ENCODE results near the gene ULBP1. TPM values are rescaled to one million over a fixed set of nuclear protein-coding genes. Genes with fewer than 3 reads are reported as not detected.
A peak's percentile ranks its signal among the peaks of the same experiment; 100 is the strongest.
"Not testable (repeated sequence)": the region's sequence is repeated elsewhere in the genome, so short reads cannot be mapped to it uniquely, and the experiment has no call there.

ULBP1 gene
- total RNA-seq, 2 experiments from 2014 or later = 0.08 to 0.14 TPM

DNA sequence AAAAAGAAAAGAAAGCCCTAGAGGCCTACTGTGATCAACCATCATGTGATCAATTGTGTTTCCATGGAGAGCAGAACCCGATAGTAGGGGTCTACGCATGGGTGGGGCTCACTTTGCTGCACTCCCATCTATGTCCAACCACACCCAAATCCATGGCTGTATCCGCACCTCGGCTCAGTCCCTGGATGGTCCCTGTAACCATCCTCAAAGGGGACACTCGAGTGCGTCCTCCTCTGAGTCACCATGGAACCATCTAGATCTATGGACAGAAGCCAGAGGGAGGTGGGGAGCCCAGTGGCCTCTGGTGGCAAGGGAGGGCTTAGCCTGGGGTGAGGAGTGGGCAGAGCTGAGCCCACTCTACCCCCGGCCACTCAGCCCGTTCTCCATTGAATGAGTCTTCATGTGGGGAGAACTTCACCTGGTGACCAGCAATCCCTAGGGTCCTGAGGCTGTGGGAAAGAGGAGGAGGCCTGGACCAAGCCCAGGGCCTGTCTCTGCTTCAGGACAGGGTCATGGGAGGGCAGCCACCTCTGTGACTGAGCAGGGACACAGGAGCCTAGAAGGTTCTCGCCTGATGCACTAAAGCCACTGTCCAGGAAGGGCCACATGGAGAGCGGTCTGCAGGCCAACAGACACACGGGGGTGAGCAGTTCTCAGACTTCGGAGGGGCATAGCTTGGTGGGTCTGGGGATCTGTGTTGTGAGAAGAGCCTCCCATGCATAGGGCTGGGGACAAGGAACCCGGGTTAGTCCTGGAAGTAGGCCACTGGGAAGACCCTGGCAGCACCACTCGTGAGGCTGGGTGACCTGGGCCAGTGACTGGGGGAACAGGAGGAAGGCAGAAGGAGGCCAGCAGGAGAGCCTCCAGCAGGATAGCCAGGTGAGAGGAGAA lies 42.3 kb downstream of the ULBP1 start:
- Histone ChIP-seq H3K9me3 (ENCODE audit: control insufficient read depth in 1 of 2, insufficient read depth in 1 of 2, low read length in 2 of 2) (no peaks in the 10 kb centered on the region), H3K27me3 (ENCODE audit: control insufficient read depth in 1 of 2, insufficient read depth in 2 of 2, low read length in 2 of 2) (peaks cover 6 to 18% of the 10 kb centered on the region in 2 experiments), H3K27ac (ENCODE audit: low read depth in 1 of 2, low read length in 2 of 2) (no peak overlapping the region), H3K4me1 (ENCODE audit: insufficient read depth, low read length) (peaks cover 46% of the 10 kb centered on the region), H3K4me3 (ENCODE audit: low read length) (peak overlapping the region; percentile 86), H3K36me3 (ENCODE audit: insufficient read depth, low read length) (no peaks in the 10 kb centered on the region)
- ATAC-seq (ENCODE audit: poor library complexity) (no peak), DNase-seq (no peak)
- H3K27ac Mint-ChIP-seq = peak overlapping the region; percentile 74
- POLR2A ChIA-PET = no interaction called here
- H3K9me3 Mint-ChIP-seq = no peaks in the 10 kb centered on the region
- TF ChIP-seq CTCF (IDR thresholded peaks at IDR 0.05) = no peak
- CTCF ChIA-PET = interaction anchor here (1.0 kb wide), 1 partner anchor 139 kb away, joined by 3 read pairs; no protein-coding TSS in a partner anchor
- intact Hi-C loops (cut with DNase I, micrococcal nuclease) = loop anchor here (5.0 to 10.0 kb wide), 2 partner anchors 44 to 441 kb away; partner anchors contain the start of genes GINM1 (in 1 of the 2) and ULBP1 (in 1 of the 2)
- peak overlapping the region; percentile 87 for H3K4me3 Mint-ChIP-seq
- peaks cover 31% of the 10 kb centered on the region for H3K27me3 Mint-ChIP-seq
- H3K4me1 Mint-ChIP-seq (ENCODE audit: low read depth) = peaks cover 28% of the 10 kb centered on the region
- no peaks in the 10 kb centered on the region for H3K36me3 Mint-ChIP-seq (ENCODE audit: low read depth)

DNA sequence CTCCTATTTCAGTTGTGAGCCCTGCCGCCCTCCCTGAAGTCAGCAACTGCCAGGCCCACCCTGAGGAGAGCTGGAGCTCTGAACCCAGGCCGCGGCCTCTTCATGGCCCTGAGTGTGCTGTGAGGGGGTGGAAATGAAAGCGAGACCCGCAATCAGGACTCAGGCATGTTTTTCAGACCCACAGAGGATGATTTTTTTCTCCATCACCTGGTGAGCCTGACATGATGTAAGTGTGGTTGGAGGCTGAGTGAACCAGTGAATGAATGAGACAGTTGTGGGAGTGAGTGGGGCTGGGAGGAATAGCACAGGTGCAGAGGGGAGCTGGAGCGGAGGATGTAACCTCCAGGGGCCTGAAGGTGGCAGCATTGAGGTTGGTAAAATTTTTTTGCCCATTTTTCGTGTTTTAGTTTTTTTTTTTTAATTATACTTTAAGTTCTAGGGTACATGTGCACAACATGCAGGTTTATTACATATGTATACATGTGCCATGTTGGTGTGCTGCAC lies 43.3 kb downstream of the ULBP1 start:
- Mint-ChIP-seq H3K4me1 (ENCODE audit: low read depth) (peaks cover 18% of the 10 kb centered on the region), H3K36me3 (ENCODE audit: low read depth) (no peaks in the 10 kb centered on the region), H3K27me3 (peaks cover 41% of the 10 kb centered on the region), H3K9me3 (no peaks in the 10 kb centered on the region), H3K27ac (no peak overlapping the region), H3K4me3 (peak overlapping the region; percentile 63)
- ATAC-seq (ENCODE audit: poor library complexity) = peak; percentile 10
- intact Hi-C loops (cut with DNase I, micrococcal nuclease) = loop anchor here (5.0 to 10.0 kb wide), 2 partner anchors 45 to 442 kb away; partner anchors contain the start of genes GINM1 (in 1 of the 2) and ULBP1 (in 1 of the 2)
- CTCF ChIA-PET = interaction anchor here (0.7 to 1.7 kb wide), 5 partner anchors 10 to 153 kb away, joined by 3 to 11 read pairs (median 3); no protein-coding TSS in a partner anchor
- no peaks in the 10 kb centered on the region for H3K36me3 ChIP-seq (ENCODE audit: insufficient read depth, low read length)
- TF ChIP-seq CTCF (IDR thresholded peaks at IDR 0.05) = peak; percentile 55
- no peak overlapping the region for H3K4me3 ChIP-seq (ENCODE audit: low read length)
- POLR2A ChIA-PET = interaction anchor here (0.5 kb wide), 1 partner anchor 582 kb away, joined by 4 read pairs; no protein-coding TSS in a partner anchor
- no peaks in the 10 kb centered on the region for H3K9me3 ChIP-seq (ENCODE audit: control insufficient read depth in 1 of 2, insufficient read depth in 1 of 2, low read length in 2 of 2)
- peaks cover 8 to 23% of the 10 kb centered on the region in 2 experiments for H3K27me3 ChIP-seq (ENCODE audit: control insufficient read depth in 1 of 2, insufficient read depth in 2 of 2, low read length in 2 of 2)
- peak in 8 of 14 experiments; percentile 24 to 78 (median 39) for DNase-seq
- H3K4me1 ChIP-seq (ENCODE audit: insufficient read depth, low read length) = peaks cover 37% of the 10 kb centered on the region
- H3K27ac ChIP-seq (ENCODE audit: low read depth in 1 of 2, low read length in 2 of 2) = no peak overlapping the region

DNA sequence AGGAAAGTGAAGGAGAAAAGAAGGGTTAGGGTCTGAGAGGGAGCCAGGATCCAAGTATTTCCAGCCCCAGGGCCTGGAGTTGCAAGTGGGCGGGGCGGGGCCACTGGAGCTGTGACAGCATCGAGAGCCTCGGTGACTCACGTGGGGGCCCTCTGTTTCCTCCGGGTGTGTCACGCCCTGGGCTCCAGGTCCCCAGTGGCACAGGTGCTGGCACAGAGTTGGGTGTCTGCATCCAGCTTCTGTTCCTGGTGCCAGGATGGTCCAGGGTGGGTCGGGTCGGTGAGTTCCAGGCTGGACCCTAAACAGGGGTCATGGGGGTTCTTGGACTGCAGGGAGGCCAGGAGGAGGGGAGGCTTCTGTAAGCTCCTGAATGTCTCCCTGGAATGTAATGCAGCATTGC lies 44.8 kb downstream of the ULBP1 start:
- peaks cover 57% of the 10 kb centered on the region for H3K27me3 Mint-ChIP-seq
- no peaks in the 10 kb centered on the region for H3K9me3 ChIP-seq (ENCODE audit: control insufficient read depth in 1 of 2, insufficient read depth in 1 of 2, low read length in 2 of 2)
- H3K4me3 ChIP-seq (ENCODE audit: low read length) = no peak overlapping the region
- no peak overlapping the region for H3K27ac Mint-ChIP-seq
- no peak overlapping the region for H3K27ac ChIP-seq (ENCODE audit: low read depth in 1 of 2, low read length in 2 of 2)
- DNase-seq (peak in 2 of 14 experiments; percentile 42 to 44), ATAC-seq (ENCODE audit: poor library complexity) (no peak)
- H3K4me3 Mint-ChIP-seq = no peak overlapping the region
- H3K27me3 ChIP-seq (ENCODE audit: control insufficient read depth in 1 of 2, insufficient read depth in 2 of 2, low read length in 2 of 2) = peaks cover 16 to 35% of the 10 kb centered on the region in 2 experiments
- intact Hi-C loops (cut with DNase I, micrococcal nuclease) = loop anchor here (5.0 to 10.0 kb wide), 2 partner anchors 46 to 444 kb away; partner anchors contain the start of genes GINM1 (in 1 of the 2) and ULBP1 (in 1 of the 2)
- H3K4me1 Mint-ChIP-seq (ENCODE audit: low read depth) = peaks cover 18% of the 10 kb centered on the region
- no peaks in the 10 kb centered on the region for H3K9me3 Mint-ChIP-seq
- H3K36me3 Mint-ChIP-seq (ENCODE audit: low read depth) = no peaks in the 10 kb centered on the region
- ChIA-PET POLR2A (no interaction called here), CTCF (interaction anchor here (1.3 kb wide), 1 partner anchor 18 kb away, joined by 3 read pairs; no protein-coding TSS in a partner anchor)
- no peak for TF ChIP-seq CTCF (IDR thresholded peaks at IDR 0.05)
- H3K36me3 ChIP-seq (ENCODE audit: insufficient read depth, low read length) = no peaks in the 10 kb centered on the region
- peaks cover 32% of the 10 kb centered on the region for H3K4me1 ChIP-seq (ENCODE audit: insufficient read depth, low read length)

- peaks cover 88% of the 10 kb centered on the region for H3K27me3 Mint-ChIP-seq
- CTCF ChIA-PET; H3K9me3 Mint-ChIP-seq; ATAC-seq (ENCODE audit: poor library complexity); H3K36me3 ChIP-seq (ENCODE audit: insufficient read depth, low read length); DNase-seq; H3K4me3 ChIP-seq (ENCODE audit: low read length); H3K36me3 Mint-ChIP-seq (ENCODE audit: low read depth); H3K4me3 Mint-ChIP-seq; H3K9me3 ChIP-seq (ENCODE audit: control insufficient read depth in 1 of 2, insufficient read depth in 1 of 2, low read length in 2 of 2); POLR2A ChIA-PET; H3K27ac Mint-ChIP-seq; H3K27ac ChIP-seq (ENCODE audit: low read depth in 1 of 2, low read length in 2 of 2): not testable (repeated sequence)
- Histone ChIP-seq H3K4me1 (ENCODE audit: insufficient read depth, low read length) (peaks cover 16% of the 10 kb centered on the region), H3K27me3 (ENCODE audit: control insufficient read depth in 1 of 2, insufficient read depth in 2 of 2, low read length in 2 of 2) (peaks cover 35 to 64% of the 10 kb centered on the region in 2 experiments)
- H3K4me1 Mint-ChIP-seq (ENCODE audit: low read depth) = peaks cover 19% of the 10 kb centered on the region
- intact Hi-C loops (cut with DNase I, micrococcal nuclease) = loop anchor here in 1 of 2 experiments (10.0 kb wide), 1 partner anchor 468 kb away; the partner anchor contains the start of gene PPIL4
These were observed 49.4 kb downstream of the ULBP1 start for GRCh38 chr6:150012846-150013784.
